Measurements from ENCODE around the gene SMARCD1. TPM values are rescaled to one million over a fixed set of nuclear protein-coding genes. Genes with fewer than 3 reads are reported as not detected.
"Not testable (repeated sequence)": the region's sequence is repeated elsewhere in the genome, so short reads cannot be mapped to it uniquely, and the experiment has no call there.

The SMARCD1 gene
- polyA plus RNA-seq, 5 donors: 132 to 141 (median 139) TPM

GRCh38 chr12:50129290-50129689 is 44.1 kb downstream of the SMARCD1 start:
- no peak for DNase-seq

DNA sequence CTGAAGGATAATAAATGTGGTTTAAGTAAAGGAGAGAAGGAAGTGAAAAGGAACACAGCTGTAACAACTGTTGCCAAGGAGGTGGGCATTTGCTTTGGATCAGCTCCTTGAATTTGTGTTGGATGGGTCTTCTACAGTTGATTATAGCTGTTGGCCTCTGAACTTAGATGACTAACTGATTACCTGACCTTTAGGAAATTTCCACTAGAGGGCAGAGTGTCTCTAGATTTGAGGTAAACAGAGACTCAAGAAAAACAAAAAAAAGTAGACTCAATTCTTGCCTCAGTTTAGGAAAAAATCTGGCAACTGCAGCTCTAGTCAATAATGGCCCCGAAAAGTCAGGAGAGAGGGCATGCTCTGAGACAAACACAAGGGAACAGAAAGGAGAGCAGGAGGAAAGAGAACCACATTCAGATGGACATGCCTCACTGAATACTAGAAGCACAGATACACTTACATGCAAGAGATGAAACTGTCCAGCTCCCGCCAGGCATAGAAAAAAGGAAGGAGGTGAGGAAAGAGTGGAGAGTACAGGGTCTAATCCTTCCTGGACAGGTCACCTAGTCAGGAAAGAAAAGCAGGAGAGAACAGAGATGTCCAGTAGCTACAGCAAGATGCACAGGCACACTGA is 47.5 kb downstream of the SMARCD1 start:
- no peak for DNase-seq

DNA sequence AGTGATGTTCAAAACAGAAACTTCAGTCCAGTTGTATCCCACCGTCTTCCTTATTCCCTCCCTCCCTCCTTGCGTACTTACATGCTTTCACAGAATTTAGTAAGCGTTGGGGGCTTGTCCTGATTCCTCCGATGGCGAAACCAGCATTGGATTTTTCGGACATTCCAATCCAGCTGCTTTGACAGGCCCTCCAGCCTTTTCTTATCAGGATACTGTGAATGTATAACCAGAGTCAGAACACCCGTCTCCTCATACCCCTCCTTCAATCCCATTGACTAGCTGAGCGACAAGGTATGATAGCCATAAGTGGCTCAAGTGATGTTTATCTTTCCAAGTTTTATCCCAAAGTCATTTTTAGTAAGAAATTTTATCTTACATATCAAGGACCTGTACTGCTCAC is 57.9 kb downstream of the SMARCD1 start:
- no peak for DNase-seq

DNA sequence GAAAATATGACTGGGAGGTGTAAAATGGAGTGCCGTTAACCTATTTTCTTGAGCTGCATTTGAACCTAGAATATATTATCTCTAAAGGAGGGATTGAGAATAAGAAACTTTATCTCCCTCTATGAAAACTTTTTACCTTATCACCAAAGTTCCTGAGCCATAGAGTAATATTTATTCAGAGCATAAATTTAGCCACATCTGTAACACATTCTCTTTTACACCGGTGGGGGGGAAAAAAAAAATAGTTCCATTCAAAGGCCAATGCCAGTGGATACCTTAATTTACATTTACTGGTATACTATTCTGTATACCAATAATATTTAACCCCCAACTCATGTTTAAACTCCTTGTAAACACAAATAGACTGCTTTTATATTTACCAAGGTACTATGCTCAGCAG is 60.3 kb downstream of the SMARCD1 start:
- DNase-seq: no peak

DNA sequence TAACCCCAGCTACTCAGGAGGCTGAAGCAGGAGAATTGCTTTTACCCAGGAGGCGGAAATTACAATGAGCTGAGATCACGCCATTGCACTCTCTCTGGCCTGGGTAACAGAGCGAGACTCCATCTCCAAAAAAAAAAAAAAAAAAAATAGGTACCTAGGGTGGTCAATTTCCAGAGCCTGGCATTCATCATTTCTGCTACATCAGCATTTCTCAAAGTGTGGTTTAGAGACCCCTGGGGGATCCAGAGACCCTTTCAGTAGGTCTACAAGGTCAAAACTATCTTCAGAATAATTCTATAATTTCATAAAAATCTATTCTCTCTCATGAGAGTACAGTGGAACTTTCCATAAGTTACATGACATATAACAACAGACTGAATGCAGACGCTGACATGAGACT is 62.1 kb downstream of the SMARCD1 start:
- DNase-seq: no peak

DNA sequence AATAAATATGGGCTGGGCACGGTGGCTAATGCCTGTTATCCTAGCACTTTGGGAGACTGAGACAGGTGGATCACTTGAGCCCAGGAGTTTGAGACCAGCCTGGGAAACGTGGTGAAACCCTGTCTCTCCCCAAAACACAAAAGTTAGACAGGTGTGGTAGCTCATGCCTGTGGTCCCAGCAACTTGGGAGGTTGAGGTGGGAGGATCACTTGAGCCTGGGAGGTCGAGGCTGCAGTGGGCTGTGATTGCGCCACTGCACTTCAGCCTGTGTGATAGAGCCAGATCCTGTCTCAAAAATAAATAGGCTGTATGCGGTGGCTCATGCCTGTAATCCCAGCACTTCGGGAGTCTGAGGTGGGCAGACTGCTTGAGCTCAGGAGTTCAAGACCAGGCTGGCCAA is 62.9 kb downstream of the SMARCD1 start:
- not testable (repeated sequence) for DNase-seq

DNA sequence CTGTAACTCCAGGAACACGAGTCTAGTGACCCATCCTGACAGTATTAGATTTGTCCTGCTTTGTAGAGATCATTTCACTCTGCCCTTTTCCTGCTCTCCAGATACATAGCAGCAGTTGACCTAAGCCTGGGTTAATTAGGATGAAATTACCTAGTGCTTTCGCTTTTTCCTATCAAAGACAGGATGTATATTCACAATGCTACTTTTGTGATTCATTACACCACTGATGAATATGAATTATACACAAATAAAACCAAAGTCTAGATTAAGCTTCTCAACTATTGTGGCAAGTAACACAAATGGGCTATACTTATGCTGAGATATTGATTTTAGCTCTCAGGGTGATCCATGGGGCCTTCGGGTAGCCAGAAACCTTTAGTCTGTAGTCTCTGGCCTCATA is 64.2 kb downstream of the SMARCD1 start:
- DNase-seq: no peak

Other genes with a start within 250 kb of the SMARCD1 start
- 1 to 10 TPM; 5.6 to 6.9 (median 6.2) TPM for gene BCDIN3D, start 242.2 kb upstream of the SMARCD1 start, polyA plus RNA-seq (ENCODE audit: insufficient read depth in 1 of 5, insufficient read length in 5 of 5, low replicate concordance in 1 of 5)
- 1 to 10 TPM in 1 of 5 donors, under 1 TPM in 4; 0.14 to 1.3 (median 0.57) TPM for gene FAIM2, start 181.4 kb upstream of the SMARCD1 start, polyA plus RNA-seq (ENCODE audit: insufficient read depth in 1 of 5, insufficient read length in 5 of 5, low replicate concordance in 1 of 5)
- under 1 TPM; 0.11 to 0.58 (median 0.17) TPM for gene AQP2, start 134.6 kb upstream of the SMARCD1 start, polyA plus RNA-seq (ENCODE audit: insufficient read depth in 1 of 5, insufficient read length in 5 of 5, low replicate concordance in 1 of 5)
- 10 to 100 TPM in 2 of 5 donors, 1 to 10 TPM in 3; 3.9 to 11.4 (median 8.4) TPM for gene AQP5, start 123.5 kb upstream of the SMARCD1 start, polyA plus RNA-seq (ENCODE audit: insufficient read depth in 1 of 5, insufficient read length in 5 of 5, low replicate concordance in 1 of 5)
- under 1 TPM; 0.22 to 0.45 (median 0.29) TPM for gene AQP6, start 112.4 kb upstream of the SMARCD1 start, polyA plus RNA-seq (ENCODE audit: insufficient read depth in 1 of 5, insufficient read length in 5 of 5, low replicate concordance in 1 of 5)
- 10 to 100 TPM; 33.4 to 80.0 (median 54.5) TPM for gene RACGAP1, start 59.8 kb upstream of the SMARCD1 start, polyA plus RNA-seq (ENCODE audit: insufficient read depth in 1 of 5, insufficient read length in 5 of 5, low replicate concordance in 1 of 5)
- 10 to 100 TPM in 1 of 5 donors, 1 to 10 TPM in 4; 7.2 to 11.5 (median 9.0) TPM for gene ASIC1, start 27.7 kb upstream of the SMARCD1 start, polyA plus RNA-seq (ENCODE audit: insufficient read depth in 1 of 5, insufficient read length in 5 of 5, low replicate concordance in 1 of 5)
- gene GPD1, start 18.7 kb downstream of the SMARCD1 start, polyA plus RNA-seq (ENCODE audit: insufficient read depth in 1 of 5, insufficient read length in 5 of 5, low replicate concordance in 1 of 5): 1 to 10 TPM in 2 of 5 donors, under 1 TPM in 3; 0.44 to 3.5 (median 0.72) TPM
- gene COX14, start 26.9 kb downstream of the SMARCD1 start, polyA plus RNA-seq (ENCODE audit: insufficient read depth in 1 of 5, insufficient read length in 5 of 5, low replicate concordance in 1 of 5): 10 to 100 TPM; 32.2 to 47.9 (median 35.1) TPM
- gene CERS5, start 82.0 kb downstream of the SMARCD1 start, polyA plus RNA-seq (ENCODE audit: insufficient read depth in 1 of 5, insufficient read length in 5 of 5, low replicate concordance in 1 of 5): 10 to 100 TPM; 59.2 to 77.7 (median 65.6) TPM
- 10 to 100 TPM; 63.3 to 98.3 (median 84.1) TPM for gene LIMA1, start 198.2 kb downstream of the SMARCD1 start, polyA plus RNA-seq (ENCODE audit: insufficient read depth in 1 of 5, insufficient read length in 5 of 5, low replicate concordance in 1 of 5)